C4-2B (cell line): ENCODE results near the gene ANXA6.

Experiments used
- CTCF ChIP-seq: fragments of 450-650 bp; conservative IDR thresholded peaks from 2 replicates; pipeline ENCODE4 v1.5.1; 2017; ENCODE audit warnings: mild to moderate bottlenecking
- ZFX ChIP-seq: fragments of 450-650 bp; IDR thresholded peaks from 2 replicates; pipeline ENCODE4 v1.6.1; 2017

- TF ChIP-seq CTCF, result no peak
- no peak for TF ChIP-seq ZFX
Measured at GRCh38 chr5:151106043-151106442, 51.5 kb downstream of the ANXA6 start.
